ENCODE measurements around the gene EIF4E2.

The EIF4E2 gene

GRCh38 chr2:232615339-232615738, 64.8 kb downstream of the EIF4E2 start:
- no peaks in the 10 kb centered on the region for H3K27me3 ChIP-seq (replicated peaks; ENCODE audit: insufficient read depth, low read length)
- H3F3A ChIP-seq (ENCODE audit: insufficient read depth, low read length) = no peaks in the 10 kb centered on the region
- H3K4me2 ChIP-seq (ENCODE audit: low read depth, low read length) = no peak overlapping the region
- H3K9ac ChIP-seq (ENCODE audit: low read length) = no peak overlapping the region
- H4K20me1 ChIP-seq (ENCODE audit: insufficient read depth, low read length) = no peaks in the 10 kb centered on the region
- H3K36me3 ChIP-seq (replicated peaks; ENCODE audit: insufficient read depth, low read length) = no peaks in the 10 kb centered on the region
- H3K27ac ChIP-seq (ENCODE audit: low read length) = no peak overlapping the region
- H3K9me2 ChIP-seq (replicated peaks; ENCODE audit: insufficient read depth, low read length) = no peaks in the 10 kb centered on the region
- H3K4me1 ChIP-seq (ENCODE audit: low read length) = no peaks in the 10 kb centered on the region
- no peak overlapping the region for H2AFZ ChIP-seq (ENCODE audit: low read length)
- no peaks in the 10 kb centered on the region for H3K79me2 ChIP-seq (ENCODE audit: low read length)
- H3K4me3 ChIP-seq (ENCODE audit: low read length) = no peak overlapping the region
- TF ChIP-seq EZH2phosphoT487 (IDR thresholded peaks at IDR 0.05; ENCODE audit: low read length) = no peak
- TF ChIP-seq CTCF (IDR thresholded peaks at IDR 0.05; ENCODE audit: low read length) = no peak
- no peak for TF ChIP-seq EZH2 (optimal IDR thresholded peaks at IDR 0.05; ENCODE audit: low read depth, low read length)
- no peak for DNase-seq
- H3K9me3 ChIP-seq (replicated peaks; ENCODE audit: insufficient read depth, low read length) = no peaks in the 10 kb centered on the region
